Kidney tubule cell (primary cell): ENCODE measurements around the gene CACNG6.

Experiments used
- DNase-seq: peaks from one replicate; pipeline ENCODE4 v3.0.0-alpha.2; 2018; ENCODE audit warnings: low spot score

The CACNG6 gene

DNA sequence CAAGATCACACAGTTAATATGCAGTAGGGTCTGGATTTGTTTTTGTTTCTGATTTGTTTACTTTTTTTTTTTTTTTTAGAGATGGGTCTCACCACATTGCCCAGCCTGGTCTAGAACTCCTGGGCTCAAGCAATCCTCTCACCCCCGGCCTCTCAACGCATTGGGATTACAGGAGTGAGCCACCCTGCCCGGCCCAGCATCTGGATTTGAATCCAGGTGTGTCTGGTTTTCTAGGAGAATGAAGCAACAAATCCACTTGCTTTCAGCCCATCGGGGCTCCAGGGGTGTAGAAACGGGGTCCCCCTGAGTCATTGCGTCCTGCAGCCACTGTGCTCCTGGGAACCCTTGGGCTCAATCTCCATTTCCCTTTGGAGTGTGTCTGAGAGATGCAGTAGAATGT lies 22.1 kb upstream of the CACNG6 start:
- no peak for DNase-seq

- no peak for DNase-seq
Observed at GRCh38 chr19:53971673-53972072, 19.8 kb upstream of the CACNG6 start.

DNA sequence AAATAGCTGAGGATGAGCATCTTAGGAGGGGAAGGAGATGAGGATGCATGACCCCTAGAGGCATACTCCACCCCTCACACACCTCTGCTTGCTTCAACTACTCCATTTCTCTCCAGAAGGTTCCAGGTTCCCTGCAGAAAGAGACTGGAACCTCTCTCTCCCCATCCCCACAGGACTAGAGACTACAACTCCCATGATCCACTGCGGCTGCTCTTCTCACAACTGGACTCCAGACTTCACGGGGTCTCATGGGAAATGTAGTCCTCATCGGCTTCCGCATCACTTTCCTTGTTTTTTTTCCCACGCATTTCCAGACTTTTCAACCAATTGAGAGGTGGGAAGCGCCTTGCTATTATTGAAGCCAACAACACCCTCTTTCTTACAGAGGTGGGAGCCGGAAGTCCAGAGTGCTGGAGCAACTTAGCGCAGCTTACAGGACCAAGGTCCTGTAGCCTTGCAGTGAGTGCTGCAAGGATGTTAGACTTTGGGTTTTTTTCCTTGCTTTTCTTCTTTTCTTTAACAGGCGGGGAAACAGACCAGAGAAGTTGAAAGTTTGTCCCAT lies 13.9 kb upstream of the CACNG6 start:
- peak; percentile 64 for DNase-seq

DNA sequence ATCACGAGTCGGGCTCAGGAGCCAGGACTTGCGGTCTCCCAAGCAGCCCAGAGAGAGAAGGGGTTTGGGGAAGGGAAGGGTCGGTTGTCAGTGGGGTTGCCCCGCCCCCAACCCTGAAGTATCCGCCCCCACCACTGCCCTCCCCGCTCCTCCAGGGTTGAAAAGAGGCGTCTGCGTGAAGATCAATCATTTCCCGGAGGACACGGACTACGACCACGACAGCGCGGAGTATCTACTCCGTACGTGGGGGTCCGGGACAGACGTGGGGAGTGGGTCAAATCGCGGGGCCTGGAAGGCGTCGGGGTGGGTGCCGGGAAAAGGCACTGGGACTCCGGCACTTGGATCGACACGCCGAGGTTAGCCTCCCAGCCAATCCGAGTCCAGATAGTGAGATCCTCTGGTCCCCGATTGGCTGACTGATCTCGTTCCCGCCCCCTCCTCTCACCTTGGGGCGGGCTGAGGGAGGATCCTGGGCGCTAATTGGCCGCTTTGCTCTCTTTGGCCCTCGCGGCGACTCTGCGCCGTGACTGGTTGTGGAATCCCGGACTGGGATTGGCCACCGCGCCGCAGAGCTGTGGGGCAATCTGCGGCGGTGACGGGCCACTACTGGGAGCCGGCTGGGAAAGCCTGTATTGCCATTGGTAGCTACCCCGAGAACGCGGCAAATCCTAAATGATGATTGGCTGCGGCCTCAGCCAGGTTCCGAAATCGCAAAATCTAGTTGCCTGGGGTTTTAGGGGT lies 13.3 kb upstream of the CACNG6 start:
- peak; percentile 42 for DNase-seq

DNA sequence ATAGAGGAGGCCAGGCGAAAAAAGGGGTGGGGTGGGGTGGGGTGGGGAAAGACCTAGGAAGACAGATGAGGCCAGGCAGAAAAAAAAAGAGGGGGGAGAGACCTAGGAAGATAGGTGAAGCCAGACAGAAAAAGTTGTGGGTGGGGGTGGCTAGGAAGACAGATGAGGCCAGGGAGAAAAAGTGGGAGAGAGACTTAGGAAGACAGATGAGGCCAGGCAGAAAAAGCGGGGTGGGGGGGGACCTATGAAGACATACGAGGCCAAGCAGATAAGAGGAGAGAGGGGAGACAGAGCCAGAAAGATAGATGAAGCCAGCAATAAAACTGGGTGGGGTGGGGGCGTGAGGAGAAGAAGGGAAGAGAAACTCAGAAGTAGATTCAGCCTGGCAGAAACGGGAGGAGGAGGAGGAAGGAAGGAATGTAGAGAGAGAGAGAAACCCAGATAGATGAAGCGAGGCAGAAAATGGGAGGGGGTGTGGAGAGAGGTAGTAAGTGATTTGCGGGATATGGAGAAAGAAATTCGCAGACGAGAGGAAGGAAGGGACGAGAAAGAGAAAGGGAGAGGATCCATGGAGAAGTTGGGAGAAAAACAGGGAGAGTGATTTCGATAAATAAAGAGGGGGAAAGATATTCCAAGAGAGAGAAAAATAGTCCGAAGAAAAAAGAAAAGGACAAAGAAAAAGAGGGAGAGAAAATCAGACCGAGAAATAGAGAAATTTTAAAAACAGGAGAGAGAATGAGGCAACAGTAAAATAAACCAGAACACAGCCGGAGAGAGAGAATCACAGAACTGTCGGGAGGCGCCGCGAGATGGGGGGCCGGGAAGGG lies 12.2 kb upstream of the CACNG6 start:
- no peak for DNase-seq

- peak; percentile 30 for DNase-seq
Observed at GRCh38 chr19:53980539-53981375, 10.7 kb upstream of the CACNG6 start.

DNA sequence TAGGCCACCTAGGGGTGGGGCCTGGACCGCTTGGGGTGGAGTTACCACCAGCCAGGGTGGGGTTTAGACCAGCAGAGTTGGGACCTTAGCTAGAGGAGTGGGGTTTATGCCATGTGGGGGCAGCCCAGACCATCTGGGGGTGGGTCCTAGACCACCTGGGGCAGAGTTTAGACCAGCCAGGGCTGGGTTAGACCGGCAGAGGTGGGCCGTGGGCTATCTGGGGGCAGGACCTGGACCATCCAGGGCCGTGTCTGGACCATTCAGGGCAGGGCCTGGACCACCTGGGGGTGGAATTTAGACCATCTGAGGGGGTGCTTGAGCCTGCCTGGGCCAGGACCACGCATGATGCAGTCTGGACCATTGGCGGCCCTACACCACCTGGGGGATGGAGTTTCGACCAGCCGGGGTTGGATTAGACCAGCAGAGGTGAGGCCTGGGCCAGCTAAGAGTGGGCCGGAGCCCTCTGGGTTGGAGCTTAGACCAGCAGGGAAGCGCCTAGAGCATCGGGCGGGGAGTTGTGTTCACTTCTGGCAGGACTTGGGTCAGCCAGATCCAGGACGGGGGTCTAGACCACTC lies 10.0 kb upstream of the CACNG6 start:
- DNase-seq = no peak

- no peak for DNase-seq
Observed at GRCh38 chr19:53982001-53982451, 9.4 kb upstream of the CACNG6 start.

- DNase-seq = peak; percentile 9
Observed at GRCh38 chr19:53982611-53983010, 8.8 kb upstream of the CACNG6 start.

- no peak for DNase-seq
Observed at GRCh38 chr19:53983457-53984289, 7.8 kb upstream of the CACNG6 start.

- no peak for DNase-seq
Observed at GRCh38 chr19:53985863-53986262, 5.6 kb upstream of the CACNG6 start.

DNA sequence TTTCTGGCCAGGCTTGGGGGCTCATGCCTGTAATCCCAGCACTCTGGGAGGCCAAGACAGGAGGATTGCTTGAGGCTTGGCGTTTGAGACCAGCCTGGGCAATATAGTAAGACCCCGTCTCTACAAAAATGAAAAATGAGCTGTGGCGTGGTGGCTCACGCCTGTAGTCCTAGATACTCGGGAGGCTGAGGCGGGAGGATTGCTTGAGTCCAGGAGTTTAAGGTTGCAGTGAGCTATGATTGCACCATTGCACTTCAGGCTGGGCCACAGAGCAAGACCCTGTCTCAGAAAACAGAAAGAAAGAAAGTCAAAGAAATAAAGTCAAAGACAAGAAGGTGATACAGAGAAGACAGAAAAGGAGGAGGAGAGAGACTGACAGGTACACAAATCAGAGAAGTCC lies 2.5 kb upstream of the CACNG6 start:
- DNase-seq = no peak

- peak; percentile 55 for DNase-seq
Observed at GRCh38 chr19:53989600-53990533, 1.6 kb upstream of the CACNG6 start.

GRCh38 chr19:53992211-53992610 lies 774 bp downstream of the CACNG6 start:
- no peak for DNase-seq

GRCh38 chr19:53992815-53993214 lies 1.4 kb downstream of the CACNG6 start:
- DNase-seq = no peak

DNA sequence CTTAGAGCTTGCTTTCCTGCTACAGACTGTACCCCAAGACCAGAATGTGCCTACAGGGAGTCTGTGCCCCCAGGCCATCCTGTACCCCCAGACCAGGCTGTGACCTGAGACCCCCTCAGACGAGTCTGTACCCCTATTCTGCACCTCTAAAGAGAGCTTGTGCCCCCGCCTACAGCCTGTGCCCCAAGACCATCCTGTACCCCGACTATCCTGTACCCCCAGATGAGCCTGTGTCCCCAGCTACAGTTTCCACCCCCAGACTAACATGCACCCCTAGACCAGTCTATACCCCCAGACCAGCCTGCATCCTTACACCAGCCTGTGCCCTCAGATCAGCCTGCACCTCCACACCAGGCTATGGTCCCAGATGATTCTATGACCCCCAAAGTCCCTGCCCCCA lies 2.0 kb downstream of the CACNG6 start:
- DNase-seq = no peak

GRCh38 chr19:53994811-53995210 lies 3.4 kb downstream of the CACNG6 start:
- DNase-seq = no peak

DNA sequence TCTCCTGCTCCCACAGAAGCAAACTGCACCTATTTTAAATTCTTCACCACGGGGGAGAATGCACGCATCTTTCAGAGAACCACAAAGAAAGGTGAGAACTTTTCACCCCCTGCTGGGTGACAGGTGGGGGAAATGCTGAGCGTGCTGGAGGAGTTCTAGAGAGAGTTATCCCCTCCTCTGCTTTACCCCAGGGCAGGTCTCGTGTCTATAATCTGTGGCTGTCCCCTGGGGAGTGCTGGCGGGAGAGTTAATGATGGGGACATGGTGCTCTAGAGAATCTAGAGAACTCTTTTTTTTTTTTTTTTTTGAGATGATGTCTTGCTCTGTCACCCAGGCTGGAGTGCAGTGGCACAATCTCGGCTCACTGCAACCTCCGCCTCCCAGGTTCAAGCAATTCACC lies 6.8 kb downstream of the CACNG6 start:
- DNase-seq = no peak

DNA sequence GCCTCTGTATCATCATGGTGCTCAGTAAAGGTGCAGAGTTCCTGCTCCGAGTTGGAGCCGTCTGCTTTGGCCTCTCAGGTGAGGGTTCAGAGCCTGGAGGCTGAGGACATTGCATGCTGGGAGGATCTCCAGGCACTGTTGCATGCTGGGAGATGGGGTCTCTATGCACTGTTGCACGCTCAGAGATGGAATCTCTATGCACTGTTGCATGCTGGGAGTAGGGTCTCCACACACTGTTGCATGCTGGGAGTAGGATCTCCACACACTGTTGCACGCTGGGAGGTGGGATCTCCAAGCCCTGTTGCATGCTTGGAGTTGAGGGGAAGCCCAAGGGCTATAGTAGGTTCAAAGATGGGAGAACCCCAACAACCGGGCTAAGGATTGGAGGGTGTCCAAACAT lies 8.3 kb downstream of the CACNG6 start:
- no peak for DNase-seq

DNA sequence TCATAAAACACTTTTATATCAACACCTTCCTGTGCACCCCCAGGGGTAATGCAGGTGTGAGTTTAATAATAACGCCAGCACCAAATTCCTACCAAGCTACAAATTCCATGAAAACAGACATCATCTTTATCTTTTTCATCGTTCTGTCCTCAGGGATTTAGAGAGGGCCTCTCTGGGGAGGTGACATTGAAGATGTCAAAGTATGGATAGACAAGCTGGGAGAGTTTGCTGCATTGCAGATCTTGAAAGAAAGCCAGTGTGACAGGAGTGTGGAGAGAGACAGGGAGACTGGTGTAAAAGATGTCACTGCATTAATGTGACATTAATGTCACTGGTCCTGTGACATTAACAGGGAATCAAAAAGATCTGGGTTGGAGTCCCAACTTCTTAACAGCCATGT lies 10.1 kb downstream of the CACNG6 start:
- DNase-seq = no peak
